A204.1 (cell line): ENCODE data around the gene MNX1.

Experiments
- FAIRE-seq: peaks from 2 replicates; lab custom pipeline; 2012; peaks lifted over from hg19 to GRCh38; lab: Jason Lieb, UNC

The MNX1 gene

DNA sequence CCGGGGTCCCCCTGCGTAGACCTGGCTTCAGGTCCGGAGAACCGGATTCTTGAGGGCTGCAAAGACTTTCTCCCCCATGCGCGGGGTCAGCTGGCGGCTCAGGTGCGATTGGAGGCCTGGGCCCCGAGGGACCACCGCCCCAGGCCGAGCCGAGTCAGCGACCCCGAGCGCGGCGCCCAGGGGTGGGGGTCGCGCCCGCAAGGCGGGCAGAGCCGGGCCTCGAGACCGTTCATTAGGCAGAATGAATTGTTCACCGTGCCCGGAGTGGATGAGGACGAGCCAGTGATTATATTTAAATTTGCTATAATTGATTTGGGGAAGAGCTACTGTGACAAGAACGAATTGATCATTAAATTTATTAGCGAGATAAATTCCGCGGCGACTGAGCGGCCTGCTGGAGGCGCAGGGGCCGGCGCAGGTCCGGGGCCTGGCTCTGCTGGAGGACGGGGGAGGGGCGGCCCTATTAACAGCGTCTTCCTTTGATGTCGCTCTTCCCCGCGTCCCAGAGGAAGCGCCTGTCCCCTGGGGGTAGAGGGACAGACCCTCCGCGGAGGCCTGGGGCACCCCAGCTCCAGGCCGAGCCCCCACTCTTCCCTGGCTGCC, 7.5 kb downstream of the MNX1 start:
- FAIRE-seq, result no peak

DNA sequence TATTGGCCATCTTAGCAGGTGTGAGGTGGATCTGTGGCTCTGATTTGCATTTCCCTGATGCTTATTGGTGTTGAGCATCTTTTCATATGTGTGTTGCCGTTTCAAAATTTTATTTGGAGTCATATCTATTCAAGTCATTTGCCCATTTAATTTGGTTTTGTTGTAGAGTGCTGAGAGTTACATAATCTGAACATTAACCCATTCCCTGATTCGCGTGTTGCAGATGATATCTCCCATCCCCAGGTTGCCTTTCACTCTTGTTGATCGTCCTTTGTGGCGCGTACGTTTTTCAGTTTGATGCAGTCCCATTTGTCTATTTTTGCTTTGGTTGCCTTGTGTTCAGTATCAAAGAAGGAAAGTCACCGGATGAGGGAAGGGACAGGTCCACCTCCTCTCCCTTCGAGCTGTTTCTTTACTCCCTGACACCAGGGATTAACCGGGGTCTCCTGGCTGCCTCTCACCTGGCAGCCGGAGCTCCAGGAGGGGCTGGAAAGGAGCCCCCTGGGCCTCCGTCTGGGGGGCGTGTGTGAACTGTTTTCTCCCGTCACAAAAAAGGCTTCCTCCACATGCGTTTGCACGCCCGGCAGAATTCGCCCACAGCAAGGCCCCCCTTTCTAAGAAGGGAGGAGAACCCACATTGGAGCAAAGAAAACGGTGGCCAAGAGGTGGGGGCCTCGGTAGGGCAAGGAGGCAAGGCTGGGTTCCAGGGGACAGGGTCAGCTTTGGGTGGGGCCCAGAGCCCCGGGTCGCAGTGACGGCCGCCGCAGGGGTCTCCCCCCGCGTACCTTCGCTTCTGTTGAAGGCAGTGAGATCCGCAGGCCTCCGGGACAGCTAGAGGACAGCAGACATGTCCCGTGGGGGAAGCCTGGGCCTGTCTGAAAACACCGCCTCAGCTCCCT, 8.3 kb downstream of the MNX1 start:
- no peak for FAIRE-seq

DNA sequence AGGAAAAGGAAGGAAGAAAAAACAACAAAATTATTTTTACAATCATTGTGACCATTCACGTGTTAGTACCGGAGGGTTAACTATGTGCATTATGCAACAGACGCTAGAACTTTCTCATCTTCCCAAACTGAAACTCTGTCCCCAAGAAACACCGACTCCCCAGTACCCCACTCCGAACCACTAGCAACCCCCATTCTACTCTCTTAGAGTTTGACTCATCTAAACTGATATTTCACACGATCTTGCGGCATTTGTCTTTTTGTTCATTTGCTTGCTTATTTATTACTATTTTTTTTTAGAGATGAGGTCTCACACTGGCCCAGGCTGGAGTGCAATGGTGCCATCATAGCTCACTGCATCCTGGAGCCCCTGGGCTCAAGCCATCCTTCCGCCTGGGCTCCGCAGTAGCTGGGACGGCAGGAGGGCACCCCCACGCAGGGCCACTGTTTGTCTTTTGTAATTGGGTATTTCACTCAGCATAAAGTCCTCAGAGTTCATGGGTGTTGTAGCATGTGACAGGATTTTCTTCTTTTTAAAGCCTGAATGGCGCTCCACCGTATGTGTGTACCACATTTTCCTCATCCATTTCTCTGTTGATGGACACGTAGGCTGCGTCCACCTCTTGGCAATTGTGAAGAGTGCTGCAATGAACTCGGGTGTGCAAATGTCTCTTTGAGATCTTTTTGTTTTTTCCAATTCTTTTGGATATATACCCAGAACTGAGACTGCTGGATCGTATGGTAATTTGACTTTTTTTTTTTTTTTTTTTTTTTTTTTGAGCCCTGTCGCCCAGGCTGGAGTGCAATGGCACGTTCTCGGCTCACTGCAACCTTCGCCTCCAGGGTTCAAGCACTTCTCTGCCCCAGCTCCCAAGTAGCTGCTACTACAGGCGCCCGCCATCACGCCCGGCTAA, 9.5 kb downstream of the MNX1 start:
- FAIRE-seq, result no peak

DNA sequence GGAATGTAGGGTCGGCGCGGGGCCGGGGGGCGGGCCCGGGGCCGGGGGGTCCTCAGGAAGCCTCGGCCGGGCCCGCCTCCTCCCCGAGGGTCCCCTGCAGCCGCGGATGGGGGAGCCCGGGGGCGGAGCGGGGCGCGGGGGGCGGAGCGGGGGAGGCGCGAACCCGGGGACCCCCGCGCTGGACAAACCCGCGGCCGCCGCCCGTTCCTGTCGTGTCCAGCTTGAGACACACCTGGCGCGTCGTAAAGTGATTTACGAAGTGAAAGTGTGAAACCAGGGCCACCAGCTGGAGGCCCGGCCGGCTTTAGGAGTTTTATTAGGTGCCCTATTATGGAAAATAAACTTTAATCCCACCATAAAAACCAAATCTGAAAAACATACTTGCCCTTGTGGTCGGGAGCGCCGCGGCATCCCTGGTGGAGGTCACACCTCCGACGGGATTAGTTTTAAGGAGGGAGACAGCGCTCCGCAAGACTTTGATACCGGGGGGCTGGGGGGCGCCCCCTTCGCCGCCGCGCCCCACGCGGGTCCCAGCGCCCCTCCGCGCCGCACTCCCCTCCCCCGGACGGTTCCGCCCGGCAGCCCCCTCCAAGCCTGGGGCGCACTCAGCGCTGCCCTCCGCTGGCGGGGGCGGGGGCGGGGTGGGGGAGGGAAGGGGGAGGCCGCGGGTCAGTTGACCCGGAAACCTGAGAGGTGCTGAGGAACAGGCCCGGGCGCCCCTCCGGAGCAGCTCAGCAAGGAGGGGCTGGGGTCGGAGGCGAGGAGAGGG, 10.3 kb downstream of the MNX1 start:
- FAIRE-seq, result no peak

DNA sequence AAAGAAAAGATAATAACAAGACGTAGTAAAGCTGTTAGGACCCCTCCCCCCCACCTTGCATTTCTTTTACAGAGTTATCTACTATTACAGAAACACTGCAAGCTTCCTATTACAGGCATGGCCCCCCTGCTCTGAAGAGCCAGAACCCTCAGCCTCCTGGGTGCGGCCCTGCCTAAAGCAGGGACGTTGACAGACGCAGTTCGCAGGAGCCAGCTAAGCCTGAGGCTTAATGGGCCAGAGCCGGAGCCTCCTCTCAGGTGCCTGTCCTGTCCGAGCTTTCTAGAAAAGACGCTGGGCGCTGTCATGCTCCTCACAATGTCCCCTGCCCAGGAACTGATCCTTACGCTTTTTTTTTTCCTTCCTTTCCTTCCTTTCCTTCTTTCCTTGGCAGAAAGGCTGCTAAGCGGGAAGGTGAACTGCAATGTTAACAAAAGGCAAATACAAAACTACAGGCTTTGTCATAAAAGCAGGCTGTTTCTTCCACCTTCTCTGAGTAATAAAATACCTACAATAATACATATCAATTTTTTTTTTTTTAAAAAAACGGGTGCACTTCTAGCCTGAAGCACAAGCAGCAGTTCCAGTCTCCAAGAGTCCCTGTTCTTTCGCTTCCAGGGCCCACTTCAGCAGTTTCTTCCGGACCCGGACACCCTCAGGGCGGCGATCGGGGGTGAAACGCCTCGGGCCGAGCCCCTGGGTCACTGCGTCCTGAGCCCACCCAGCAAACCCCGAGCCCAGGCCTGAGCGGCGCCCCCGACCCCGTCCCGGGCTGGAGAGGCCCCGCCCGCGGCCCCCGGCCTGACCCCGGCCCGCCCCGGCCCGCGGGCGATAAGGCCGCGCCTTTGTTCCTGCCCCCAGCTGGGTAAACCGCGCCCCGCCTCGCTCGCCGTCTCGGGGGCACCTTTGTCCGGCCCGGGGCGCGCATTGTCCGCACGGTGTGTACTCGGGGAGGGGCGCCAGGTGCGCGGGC, 11.2 kb downstream of the MNX1 start:
- FAIRE-seq, result no peak

DNA sequence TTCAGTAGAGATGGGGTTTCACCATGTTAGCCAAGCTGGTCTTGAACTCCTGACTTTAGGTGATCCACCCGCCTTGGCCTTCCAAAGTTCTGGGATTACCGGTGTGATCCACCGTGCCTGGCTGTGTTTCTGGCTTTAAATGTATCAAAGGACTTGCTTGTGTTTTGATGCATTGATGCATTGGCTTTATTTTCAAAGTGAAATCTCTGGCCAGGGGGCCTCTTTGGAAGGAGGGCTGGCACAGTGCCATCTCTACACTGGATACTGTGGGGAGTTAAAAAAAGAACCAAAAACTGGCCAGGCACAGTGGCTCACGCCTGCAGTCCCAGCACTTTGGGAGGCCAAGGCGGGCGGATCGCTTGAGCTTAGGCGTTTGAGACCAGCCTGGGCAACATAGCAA, 16.0 kb downstream of the MNX1 start:
- no peak for FAIRE-seq

DNA sequence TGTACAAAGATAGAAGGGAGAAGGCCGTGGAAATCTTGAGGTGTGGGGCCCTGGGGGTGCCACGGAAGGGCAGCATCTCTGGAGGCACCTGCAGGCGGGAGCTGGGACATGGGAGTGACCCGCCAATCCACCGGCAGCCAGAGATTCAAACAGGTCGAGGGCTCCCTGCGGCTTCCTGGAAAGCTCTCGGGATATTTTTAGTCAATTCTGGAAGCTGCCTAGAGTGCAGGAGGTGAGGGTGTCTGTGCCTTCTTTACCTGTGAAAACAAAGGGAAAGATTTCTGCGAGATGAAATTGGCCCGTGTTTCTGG, 16.6 kb downstream of the MNX1 start:
- FAIRE-seq, result no peak

DNA sequence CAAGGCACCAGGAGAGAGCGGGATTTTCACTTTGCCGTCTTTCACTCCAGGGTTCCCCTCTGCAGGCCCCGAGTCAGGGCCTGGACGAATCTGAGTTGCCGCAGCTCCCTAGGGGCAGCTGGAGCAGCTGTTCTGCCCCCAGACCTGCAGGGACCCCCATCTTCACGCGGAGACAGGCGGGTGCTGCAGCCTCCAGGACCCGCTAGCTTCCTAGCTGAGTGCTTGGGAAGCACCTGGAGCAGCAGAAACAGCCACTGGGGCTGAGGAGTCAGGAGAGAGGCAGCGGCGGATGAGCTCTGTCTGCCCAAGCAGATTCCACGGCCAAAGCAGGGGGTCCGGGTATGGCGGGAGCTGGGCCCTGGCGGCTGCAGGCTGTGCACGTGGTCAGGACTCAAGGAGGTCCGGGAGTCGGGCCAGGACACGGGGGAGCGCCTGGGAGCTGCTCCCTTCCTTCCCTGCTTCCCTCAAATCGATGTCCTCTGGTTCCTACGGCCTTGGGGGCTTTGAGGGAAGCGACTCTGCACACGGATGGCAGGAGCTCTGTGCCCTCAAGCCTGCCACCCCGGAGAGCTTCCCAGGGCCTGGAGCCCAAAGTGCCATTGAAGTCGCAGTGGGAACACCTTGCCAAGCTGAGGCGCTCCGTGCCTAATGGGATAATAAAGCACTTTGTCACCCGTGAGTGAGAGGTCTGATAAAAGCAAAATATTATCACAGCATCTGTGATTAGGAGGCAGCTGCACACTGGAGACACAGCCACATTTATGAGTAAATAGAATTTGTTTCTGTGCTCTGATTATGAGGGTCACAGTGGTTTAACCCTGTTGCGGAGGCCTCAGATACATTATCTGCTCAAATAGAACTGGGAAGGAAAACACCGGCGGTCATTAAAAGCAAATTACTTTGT, 17.2 kb downstream of the MNX1 start:
- FAIRE-seq, result no peak

DNA sequence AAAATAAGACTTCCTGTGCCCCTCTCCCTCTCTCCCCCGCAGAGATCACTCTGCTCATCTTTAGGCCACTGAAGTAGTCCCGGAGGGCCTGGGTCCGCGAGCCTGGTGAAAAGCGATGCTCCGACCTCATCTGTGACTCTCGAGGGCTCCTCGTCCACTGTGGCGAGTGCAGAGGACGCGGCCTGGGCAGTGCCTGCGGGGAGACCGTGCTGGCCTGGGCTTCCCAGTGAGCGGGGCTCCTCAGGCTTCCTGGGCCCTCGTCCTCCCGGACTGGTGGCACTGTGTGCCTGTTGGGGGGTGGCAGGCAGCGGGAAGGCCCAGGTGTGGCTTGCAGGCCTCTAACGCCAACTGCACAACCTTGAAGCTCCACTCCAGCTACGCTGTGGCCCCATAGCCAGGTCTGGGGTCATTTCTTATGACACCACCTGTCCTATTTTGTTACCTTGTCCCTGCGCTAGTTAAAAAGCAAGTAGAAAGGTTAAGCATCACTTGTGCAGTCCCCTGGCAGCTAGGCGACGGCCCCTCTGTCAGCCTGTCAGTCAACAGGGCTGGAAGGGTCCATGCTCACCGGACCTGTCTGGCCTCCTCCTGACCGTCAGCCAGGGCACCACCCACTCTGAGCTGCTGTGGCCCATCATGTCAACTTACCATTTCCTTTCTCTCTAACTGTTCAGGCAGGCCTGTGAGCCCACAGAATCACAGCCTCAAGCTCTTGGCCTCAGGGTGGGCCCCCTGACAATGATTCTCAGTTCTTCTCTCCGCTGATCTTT, 20.5 kb downstream of the MNX1 start:
- no peak for FAIRE-seq

DNA sequence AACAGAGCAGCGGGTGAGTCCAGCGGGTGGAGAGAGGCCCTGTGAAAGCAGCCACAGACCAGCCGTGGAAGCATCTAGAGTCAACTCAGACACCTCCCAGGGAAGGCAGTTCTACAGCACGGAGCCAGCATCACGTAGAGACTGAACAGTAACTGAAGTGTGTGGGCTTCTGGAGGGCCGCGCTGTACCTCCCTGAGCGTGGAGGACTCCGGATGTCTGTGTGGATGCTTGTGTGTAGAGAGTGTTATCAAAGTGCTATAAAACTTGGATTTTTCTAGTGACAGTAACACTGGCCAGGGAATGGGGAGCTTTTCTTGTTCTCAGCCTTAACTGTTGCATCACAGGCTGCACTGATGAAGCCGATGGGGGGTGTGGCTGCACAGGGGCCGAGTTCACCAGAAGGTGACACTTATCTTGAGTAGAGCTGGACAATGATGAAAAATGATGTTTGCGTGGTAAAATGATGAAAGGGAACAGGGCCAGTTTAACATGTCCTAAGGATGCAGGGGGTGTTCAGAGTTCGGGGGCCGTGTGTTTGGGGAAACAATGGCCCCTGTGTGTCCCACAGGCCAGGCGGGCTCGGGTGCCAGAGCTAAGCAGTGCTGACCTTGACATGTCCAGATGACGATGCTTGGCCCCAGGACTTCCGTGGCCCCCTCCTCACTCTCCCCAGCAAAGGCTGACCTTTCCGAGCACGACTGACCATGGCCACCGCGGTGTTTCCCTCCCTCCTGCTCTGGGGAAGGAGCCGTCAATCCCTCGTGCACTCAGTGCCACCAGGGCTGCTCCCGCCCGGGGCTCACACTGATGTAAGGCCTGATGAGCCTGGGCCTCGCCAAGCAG, 21.9 kb downstream of the MNX1 start:
- no peak for FAIRE-seq

DNA sequence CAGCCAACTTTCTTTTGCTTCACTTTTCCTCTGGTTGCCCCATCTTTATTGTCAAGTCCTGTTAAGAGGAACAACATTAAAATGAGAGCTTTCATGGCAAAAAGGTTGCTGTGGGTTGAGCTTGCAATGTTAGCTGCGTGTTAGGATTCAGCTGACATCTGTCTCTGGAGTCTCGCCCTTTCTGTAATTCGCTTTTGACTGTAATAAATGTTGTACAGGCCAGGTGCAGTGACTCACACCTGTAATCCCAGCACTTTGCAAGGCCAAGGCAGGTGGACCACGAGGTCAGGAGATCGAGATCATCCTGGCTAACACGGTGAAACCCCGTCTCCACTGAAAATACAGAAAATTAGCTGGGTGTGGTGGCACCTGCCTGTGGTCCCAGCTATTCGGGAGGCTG, 24.1 kb downstream of the MNX1 start:
- no peak for FAIRE-seq

DNA sequence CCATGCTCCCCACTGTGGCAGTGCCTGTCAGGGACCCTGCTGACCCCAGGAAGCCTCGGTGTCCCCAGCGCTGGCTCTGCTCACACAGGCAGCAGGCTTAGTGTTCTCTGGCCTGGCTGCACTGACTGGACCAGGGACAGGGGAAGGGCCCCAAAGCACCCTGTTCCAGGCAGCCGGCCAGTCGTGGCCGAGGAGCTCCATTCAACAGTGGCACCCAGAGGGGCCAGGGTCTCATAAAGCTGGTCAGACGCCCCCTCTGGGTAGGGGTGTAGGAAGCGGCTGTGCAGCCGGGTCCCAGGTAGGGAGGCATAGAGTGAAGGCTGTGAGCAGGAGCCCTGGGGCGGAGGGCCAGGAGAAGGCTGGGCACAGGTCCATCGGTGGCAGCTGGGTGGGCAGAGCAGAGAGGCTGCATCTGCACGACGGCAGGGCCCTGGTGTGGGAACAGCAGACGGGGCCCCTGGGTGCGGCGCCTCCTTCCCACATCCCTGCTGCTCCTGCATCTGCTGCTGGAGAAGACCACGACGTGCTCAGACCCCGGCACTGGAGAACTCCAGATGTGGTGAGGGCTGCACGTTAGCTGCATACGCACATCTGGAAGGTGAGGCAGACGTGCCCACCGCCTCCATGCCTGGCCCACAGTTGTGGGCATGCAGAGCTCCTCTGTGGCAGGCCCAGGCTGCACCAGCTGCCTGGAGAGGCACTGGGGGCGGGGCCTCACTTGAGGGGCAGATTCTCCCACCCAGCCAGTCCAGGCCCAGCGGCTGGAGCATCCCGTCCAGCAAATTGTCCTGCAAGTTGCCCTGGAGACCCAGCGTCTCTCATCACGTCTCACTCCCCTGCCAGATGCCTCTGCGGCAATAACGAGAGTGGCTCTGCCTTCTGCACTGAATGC, 25.1 kb downstream of the MNX1 start:
- no peak for FAIRE-seq

DNA sequence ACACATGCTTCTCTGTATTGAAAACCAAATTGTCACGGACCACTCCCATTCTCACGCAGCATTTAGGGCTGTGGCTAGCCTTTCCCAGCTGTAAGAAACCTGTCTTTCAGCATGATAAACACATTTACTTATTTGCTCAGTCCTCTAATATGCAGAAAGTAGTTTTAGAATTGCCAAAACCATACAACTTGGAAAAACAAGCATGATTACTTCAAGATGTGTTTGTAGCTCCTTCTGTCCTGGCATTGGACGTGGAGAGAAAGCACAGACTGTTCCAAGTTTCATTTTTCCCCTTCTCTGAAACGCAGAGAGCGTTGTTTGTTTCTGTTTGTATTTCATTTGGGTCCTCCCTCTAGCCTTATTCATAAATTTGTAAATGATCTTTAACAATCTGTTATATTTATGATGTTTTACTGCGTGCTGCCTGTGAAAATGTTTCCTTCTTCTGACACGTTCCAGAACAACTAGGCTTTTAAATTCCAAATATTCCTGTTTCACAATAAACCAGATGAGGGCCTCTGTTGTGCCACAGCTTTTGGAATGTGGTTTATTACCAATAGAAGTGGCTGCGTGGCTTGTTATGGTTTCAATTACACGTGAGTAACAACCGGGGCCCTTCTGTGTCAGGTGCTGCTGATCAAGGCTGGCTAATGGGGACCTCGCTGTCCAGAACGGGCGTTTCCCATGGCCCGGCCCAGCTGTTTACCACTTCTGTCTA, 26.1 kb downstream of the MNX1 start:
- no peak for FAIRE-seq

DNA sequence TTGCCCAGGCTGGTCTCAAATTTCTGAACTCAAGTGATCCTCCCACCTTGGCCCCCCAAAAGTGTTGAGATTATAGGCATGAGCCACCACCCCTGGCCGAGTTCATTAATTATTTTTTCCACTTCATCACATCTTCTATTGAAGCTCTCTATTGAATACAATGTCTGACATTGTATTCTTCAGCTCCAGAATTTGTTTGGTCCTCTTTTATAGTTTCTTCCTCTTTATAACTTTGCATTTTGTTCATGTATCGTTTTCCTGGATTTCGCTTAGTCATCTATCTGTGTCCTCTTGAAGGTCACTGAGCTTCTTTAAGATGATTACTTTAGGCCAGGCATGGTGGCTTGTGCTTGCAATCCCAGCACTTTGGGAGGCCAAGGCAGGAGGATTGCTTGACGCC, 30.8 kb downstream of the MNX1 start:
- FAIRE-seq, result no peak

DNA sequence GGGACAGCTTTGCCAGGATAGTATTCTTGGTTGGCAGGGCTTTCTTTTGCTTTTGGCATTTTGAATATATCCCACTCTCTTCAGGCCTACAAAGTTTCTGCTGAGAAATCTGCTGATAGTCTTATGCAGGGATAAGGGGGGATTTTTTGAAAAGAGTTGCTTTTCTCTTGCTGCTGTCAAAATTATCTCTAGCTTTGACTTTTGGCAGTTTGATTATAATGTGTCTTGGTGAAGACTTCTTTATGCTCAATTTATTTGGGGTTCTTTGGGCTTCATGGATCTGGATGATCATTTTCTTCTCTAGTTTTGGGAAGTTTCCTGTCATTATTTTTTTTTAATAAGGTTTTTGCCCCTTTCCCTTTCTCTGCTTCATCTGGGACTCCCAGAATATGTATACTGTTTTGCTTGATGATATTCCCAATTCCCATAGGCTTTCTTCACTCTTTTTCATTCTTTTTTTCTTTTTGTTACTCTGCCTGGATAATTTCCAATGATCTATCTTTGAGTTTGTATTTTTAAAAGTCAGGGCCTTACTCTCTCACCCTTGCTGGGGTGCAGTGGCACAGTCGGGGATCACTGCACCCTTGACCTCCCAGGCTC, 31.4 kb downstream of the MNX1 start:
- no peak for FAIRE-seq

DNA sequence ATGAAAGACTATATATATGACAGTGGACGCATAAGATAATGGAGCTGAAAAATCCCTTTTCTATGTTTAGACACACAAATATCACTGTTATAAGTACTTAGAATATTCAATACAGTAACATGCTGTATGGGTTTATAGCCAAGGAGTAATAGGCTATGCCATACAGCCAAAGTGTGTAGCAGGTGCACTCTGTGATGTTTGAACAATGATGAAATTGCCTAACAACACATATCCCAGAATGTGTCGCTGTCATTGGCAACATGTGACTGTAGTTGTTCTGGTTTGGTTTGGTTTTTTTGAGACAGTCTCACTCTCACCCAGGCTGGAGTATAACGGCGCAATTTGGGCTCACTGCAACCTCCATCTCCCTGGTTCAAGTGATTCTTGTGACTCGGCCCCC, 34.8 kb downstream of the MNX1 start:
- no peak for FAIRE-seq
